Measurements from ENCODE around the gene CMC2.
A peak's percentile ranks its signal among the peaks of the same experiment; 100 is the strongest.

CMC2 gene

GRCh38 chr16:81006813-81007695 lies at the start of gene CMC2, which contains the start of gene CENPN:
TSS of gene CMC2 (minus strand) at chr16:81006885. CDS start at chr16:80997394, 9,491 bp downstream.
TSS of gene CENPN (plus strand) at chr16:81007214. CDS start at chr16:81011940, 4,726 bp downstream.
- peak within 1 kb of the TSS; percentile 99 for H3K27ac Mint-ChIP-seq
- H3K27me3 Mint-ChIP-seq: no peaks in the 10 kb centered on the region
- H3K4me1 Mint-ChIP-seq (ENCODE audit: low read depth): peaks cover 58% of the 10 kb centered on the region
- peaks cover 29% of the 10 kb centered on the region for H3K36me3 Mint-ChIP-seq (ENCODE audit: low read depth)
- H3K4me3 Mint-ChIP-seq: peak within 1 kb of the TSS; percentile 99
- no peaks in the 10 kb centered on the region for H3K9me3 Mint-ChIP-seq

DNA sequence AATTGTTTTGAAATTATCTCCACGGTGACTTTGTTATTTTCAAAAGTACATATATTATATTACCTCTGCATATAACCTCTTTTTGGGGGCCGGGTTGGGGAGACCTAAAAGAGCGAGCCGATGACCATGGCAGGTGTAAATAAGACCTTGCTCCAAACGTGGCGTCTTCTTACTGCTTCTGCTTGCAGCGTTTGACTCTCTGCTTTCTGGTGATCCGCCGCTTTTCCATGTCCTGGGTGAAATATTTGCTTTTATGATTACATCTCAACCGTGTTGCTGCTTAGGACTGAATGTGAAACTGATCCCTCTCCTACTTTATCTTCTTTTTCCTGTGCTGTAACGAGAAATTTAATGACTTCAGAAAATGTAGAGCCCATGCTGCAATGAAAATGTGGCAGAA lies 47.1 kb upstream of the CMC2 start:
- no peak overlapping the region for H3K4me3 Mint-ChIP-seq
- H3K27ac Mint-ChIP-seq: no peak overlapping the region
- no peaks in the 10 kb centered on the region for H3K27me3 Mint-ChIP-seq
- H3K36me3 Mint-ChIP-seq (ENCODE audit: low read depth): peaks cover 5% of the 10 kb centered on the region
- H3K9me3 Mint-ChIP-seq: peaks cover 20% of the 10 kb centered on the region
- H3K4me1 Mint-ChIP-seq (ENCODE audit: low read depth): no peaks in the 10 kb centered on the region

DNA sequence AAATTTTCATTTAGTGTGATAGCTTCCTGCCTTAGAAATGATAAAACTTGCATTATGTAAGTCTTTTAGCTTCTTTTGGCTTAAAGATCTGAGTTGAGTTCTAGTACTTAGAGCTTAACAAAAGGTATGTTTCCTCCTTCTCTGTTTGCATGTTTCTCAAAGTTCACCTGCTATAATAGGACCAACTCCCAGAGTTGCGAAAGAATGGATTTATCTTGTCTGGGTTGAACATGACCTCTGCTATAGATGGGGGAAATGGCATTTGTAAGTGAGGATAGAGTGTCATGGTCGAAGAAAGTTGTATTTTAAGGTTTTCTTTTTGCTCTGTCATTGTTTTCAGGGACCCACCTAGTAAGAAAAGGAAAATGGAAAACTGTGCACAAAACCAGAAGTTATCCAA lies 36.1 kb upstream of the CMC2 start:
- Mint-ChIP-seq H3K27me3 (no peaks in the 10 kb centered on the region), H3K4me1 (ENCODE audit: low read depth) (peaks cover 6% of the 10 kb centered on the region), H3K9me3 (no peaks in the 10 kb centered on the region), H3K27ac (peak overlapping the region; percentile 45), H3K4me3 (no peak overlapping the region), H3K36me3 (ENCODE audit: low read depth) (peaks cover 45% of the 10 kb centered on the region)

GRCh38 chr16:81041696-81042095 lies 35.0 kb upstream of the CMC2 start:
- Mint-ChIP-seq H3K27ac (no peak overlapping the region), H3K4me1 (ENCODE audit: low read depth) (peaks cover 17% of the 10 kb centered on the region), H3K27me3 (no peaks in the 10 kb centered on the region), H3K9me3 (no peaks in the 10 kb centered on the region), H3K4me3 (no peak overlapping the region), H3K36me3 (ENCODE audit: low read depth) (peaks cover 45% of the 10 kb centered on the region)

DNA sequence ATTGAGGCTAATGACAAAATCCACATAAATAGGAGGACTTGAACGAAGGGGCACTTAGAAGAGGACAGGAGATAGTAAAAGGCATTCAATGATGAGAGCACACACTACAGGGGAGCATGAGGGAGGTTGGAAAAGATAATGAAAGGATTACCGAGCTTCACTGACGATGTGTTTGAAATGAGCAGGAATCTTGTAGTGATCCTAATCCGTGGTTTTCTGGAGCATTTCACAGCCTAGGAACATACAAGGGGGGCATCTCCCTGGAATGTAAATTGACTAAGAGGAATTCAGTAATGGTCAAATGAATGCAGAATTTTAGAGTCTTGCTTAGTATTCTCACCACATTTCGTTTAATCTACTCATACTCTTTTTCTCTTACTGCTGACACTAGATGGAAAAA lies 34.2 kb upstream of the CMC2 start:
- H3K36me3 Mint-ChIP-seq (ENCODE audit: low read depth): peaks cover 45% of the 10 kb centered on the region
- H3K27ac Mint-ChIP-seq: peak overlapping the region; percentile 7
- H3K9me3 Mint-ChIP-seq: no peaks in the 10 kb centered on the region
- H3K27me3 Mint-ChIP-seq: no peaks in the 10 kb centered on the region
- peaks cover 21% of the 10 kb centered on the region for H3K4me1 Mint-ChIP-seq (ENCODE audit: low read depth)
- H3K4me3 Mint-ChIP-seq: no peak overlapping the region

DNA sequence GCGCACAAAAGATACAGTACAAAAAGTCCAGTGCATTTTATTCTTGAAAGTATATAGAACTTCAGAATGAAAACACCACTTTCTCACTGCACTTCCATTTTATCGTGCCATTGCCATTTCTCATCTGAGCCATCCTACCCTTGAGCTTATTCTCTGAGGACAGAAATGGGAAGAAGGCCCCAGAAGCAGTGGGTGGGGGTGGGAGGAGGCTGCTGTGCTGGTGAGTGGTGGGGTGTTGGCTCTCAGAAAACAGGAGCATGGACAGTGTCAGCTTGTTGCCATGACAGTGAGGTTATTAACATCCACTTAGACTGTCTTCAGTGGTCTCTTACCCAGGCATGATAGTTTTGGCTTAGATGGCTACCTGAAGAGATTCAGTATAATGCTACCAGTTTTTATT lies 33.4 kb upstream of the CMC2 start:
- H3K4me3 Mint-ChIP-seq: no peak overlapping the region
- H3K27ac Mint-ChIP-seq: no peak overlapping the region
- peaks cover 23% of the 10 kb centered on the region for H3K4me1 Mint-ChIP-seq (ENCODE audit: low read depth)
- H3K36me3 Mint-ChIP-seq (ENCODE audit: low read depth): peaks cover 41% of the 10 kb centered on the region
- H3K27me3 Mint-ChIP-seq: no peaks in the 10 kb centered on the region
- H3K9me3 Mint-ChIP-seq: no peaks in the 10 kb centered on the region

- Mint-ChIP-seq H3K36me3 (ENCODE audit: low read depth) (peaks cover 22% of the 10 kb centered on the region), H3K27ac (peak overlapping the region; percentile 29), H3K4me3 (peak overlapping the region; percentile 88), H3K9me3 (no peaks in the 10 kb centered on the region), H3K4me1 (ENCODE audit: low read depth) (peaks cover 23% of the 10 kb centered on the region), H3K27me3 (no peaks in the 10 kb centered on the region)
These were observed 30.2 kb upstream of the CMC2 start for GRCh38 chr16:81036751-81037350.

GRCh38 chr16:81035975-81036750 lies 29.5 kb upstream of the CMC2 start:
- Mint-ChIP-seq H3K4me3 (peak overlapping the region; percentile 88), H3K27me3 (no peaks in the 10 kb centered on the region), H3K36me3 (ENCODE audit: low read depth) (peaks cover 21% of the 10 kb centered on the region), H3K9me3 (no peaks in the 10 kb centered on the region), H3K27ac (peak overlapping the region; percentile 29), H3K4me1 (ENCODE audit: low read depth) (peaks cover 23% of the 10 kb centered on the region)

- Mint-ChIP-seq H3K36me3 (ENCODE audit: low read depth) (peaks cover 19% of the 10 kb centered on the region), H3K27me3 (no peaks in the 10 kb centered on the region), H3K27ac (peak within 1 kb of the TSS; percentile 29), H3K4me3 (peak within 1 kb of the TSS; percentile 88), H3K4me1 (ENCODE audit: low read depth) (peaks cover 23% of the 10 kb centered on the region), H3K9me3 (no peaks in the 10 kb centered on the region)
These were observed 28.8 kb upstream of the CMC2 start, which contains the start of gene ATMIN for GRCh38 chr16:81035398-81035974. TSS of gene ATMIN (plus strand) at chr16:81035842. CDS start at chr16:81035871, 29 bp downstream.

DNA sequence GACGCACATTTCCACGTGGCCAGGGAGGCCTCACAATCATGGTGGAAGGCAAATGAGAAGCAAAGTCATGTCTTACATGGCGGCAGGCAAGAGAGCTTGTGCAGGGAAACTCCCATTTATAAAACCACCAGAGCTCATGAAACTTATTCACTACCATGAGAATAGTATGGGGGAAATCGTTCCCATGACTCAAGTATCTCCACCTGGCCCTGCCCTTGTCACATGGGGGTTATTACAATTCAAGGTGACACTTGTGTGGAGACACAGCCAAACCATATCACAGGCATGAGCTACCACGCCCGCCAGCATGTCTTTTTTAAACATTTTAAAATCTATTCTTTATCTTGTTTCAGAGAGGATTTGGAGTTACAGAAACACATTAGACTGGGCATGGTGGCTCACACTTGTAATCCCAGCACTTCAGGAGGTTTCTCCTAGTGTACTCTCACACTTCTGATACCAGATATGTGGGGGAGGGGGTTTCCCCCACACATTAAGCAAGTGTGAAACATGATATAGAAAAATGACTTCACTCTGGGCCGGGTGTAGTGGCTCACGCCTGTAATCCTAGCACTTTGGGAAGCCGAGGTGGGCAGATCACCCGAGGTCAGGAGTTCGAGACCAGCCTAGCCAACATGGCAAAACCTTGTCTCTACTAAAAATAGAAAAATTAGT lies 23.4 kb upstream of the CMC2 start:
- Mint-ChIP-seq H3K4me3 (no peak overlapping the region), H3K27me3 (no peaks in the 10 kb centered on the region), H3K36me3 (ENCODE audit: low read depth) (peaks cover 62% of the 10 kb centered on the region), H3K4me1 (ENCODE audit: low read depth) (peaks cover 8% of the 10 kb centered on the region), H3K27ac (no peak overlapping the region), H3K9me3 (no peaks in the 10 kb centered on the region)

- no peaks in the 10 kb centered on the region for H3K27me3 Mint-ChIP-seq
These were observed 19.7 kb upstream of the CMC2 start for GRCh38 chr16:81026429-81026828.

GRCh38 chr16:81018496-81018895 lies 11.8 kb upstream of the CMC2 start:
- H3K9me3 Mint-ChIP-seq: no peaks in the 10 kb centered on the region
- H3K4me1 Mint-ChIP-seq (ENCODE audit: low read depth): no peaks in the 10 kb centered on the region
- H3K27me3 Mint-ChIP-seq: no peaks in the 10 kb centered on the region
- peaks cover 85% of the 10 kb centered on the region for H3K36me3 Mint-ChIP-seq (ENCODE audit: low read depth)
- no peak overlapping the region for H3K4me3 Mint-ChIP-seq
- H3K27ac Mint-ChIP-seq: no peak overlapping the region

More at GRCh38 chr16:81026429-81026828, 19.7 kb upstream of the CMC2 start:
- Mint-ChIP-seq H3K27ac (no peak overlapping the region), H3K4me1 (ENCODE audit: low read depth) (peaks cover 8% of the 10 kb centered on the region), H3K9me3 (no peaks in the 10 kb centered on the region), H3K4me3 (no peak overlapping the region), H3K36me3 (ENCODE audit: low read depth) (peaks cover 72% of the 10 kb centered on the region)

DNA sequence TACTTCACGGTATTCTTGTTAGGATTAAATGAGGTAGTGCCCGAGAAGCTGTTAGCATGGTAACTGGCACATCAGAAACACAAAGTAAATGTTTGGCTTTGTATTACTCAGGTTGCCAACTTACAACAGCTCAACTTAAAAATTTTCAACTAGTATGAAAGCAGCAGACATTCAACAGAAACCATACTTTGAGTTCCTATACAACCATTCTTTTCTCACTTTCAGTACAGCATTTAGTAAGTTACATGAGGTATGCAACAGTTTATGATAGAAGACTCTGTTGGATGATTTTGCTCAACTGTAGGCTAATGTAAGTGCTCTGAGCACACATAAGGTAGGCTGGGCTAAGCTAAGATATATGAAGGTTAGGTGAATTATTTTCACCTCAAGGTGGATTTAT lies 8.0 kb upstream of the CMC2 start:
- Mint-ChIP-seq H3K27me3 (no peaks in the 10 kb centered on the region), H3K4me1 (ENCODE audit: low read depth) (no peaks in the 10 kb centered on the region), H3K27ac (no peak overlapping the region), H3K36me3 (ENCODE audit: low read depth) (peaks cover 77% of the 10 kb centered on the region), H3K4me3 (no peak overlapping the region), H3K9me3 (no peaks in the 10 kb centered on the region)

DNA sequence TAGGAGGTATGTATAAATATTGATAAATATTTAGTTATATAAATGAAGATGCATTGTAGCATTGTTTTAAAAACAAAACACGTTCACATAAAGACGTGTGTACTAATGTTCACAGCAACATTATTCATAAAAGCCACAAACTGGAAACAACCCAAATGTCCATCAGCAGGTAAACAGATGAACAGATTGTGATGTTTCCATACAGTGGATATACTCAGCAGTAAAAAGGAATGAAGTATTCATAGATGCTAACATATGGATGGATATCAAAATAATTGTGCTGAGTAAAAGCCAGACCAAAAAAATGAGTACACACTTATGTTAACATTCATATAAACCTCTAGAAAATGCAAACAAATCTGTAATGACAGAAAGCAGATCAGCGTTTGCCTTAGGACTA lies 6.3 kb upstream of the CMC2 start:
- Mint-ChIP-seq H3K4me3 (no peak overlapping the region), H3K27ac (no peak overlapping the region), H3K36me3 (ENCODE audit: low read depth) (peaks cover 71% of the 10 kb centered on the region), H3K27me3 (no peaks in the 10 kb centered on the region), H3K4me1 (ENCODE audit: low read depth) (peaks cover 16% of the 10 kb centered on the region), H3K9me3 (no peaks in the 10 kb centered on the region)

Data from stimulated activated naive CD8-positive, alpha-beta T cell treated with anti-CD3 and anti-CD28 coated beads, Interleukin-15, Interleukin-2, amounts not matched to agents 100 ng/mL and 50 ng/mL, for 24 hours (primary cell).